Smooth muscle cell of the brain vasculature (primary cell): Measurements from ENCODE around the gene SEC14L5.

Experiments used
- DNase-seq: peaks from one replicate; pipeline ENCODE4 v3.0.0-alpha.2; 2012; ENCODE audit warnings: low read depth, low spot score

Gene SEC14L5

DNA sequence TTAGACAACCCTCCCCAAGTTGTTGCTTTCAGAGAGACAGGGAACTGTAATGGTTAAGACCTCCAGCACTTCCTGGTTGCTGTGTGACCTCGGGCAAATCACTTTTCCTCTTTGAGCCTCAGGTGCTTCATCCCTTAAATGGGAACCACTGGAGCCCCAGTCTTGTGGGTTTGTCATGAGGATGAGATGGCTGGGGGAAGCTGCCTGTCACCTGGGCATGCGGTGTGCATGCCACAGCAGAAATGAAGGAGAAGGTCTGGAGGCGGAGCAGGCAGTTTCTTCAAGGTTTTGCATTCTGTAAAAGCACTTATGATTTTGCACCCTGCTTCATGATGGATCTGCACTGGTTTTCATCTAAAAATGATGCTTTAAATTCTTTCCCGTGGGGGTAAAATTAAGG lies 53.5 kb downstream of the SEC14L5 start:
- no peak for DNase-seq

DNA sequence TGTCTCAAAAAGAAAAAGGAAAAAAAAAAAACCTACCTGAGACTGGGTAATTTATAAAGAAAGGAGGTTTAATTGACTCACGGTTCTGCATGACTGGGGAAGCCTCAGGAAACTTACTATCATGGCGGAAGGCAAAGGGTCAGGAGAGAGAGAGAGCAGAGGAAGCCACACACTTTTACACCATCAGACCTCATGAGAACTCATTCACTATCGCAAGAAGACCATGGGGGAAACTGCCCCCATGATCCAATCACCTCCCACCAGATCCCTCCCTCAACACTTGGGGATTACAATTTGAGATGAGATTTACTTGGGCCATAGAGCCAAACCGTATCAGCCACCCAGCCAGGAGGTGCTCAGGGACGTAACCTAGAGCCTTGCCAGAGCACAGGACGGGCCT lies 54.8 kb downstream of the SEC14L5 start:
- DNase-seq = no peak

DNA sequence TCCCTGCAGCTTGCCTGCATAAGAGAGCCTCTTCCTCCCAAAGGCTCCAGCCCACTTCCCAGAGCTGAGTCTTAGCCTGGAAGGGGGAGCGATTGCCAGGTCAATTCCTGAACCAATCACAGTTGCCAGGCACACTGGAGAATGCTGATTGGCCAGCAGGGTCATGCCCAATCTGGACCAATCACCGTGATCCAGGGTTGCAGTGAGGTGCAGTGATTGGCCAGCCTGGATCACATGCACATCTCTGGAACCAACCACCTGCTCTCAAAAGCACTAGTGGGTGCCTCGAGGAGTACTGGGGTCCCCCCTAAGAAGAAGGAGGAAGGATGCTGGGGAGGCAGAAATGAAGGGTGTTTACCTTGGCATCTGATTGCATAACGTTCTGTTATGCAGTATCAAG lies 57.2 kb downstream of the SEC14L5 start:
- no peak for DNase-seq

DNA sequence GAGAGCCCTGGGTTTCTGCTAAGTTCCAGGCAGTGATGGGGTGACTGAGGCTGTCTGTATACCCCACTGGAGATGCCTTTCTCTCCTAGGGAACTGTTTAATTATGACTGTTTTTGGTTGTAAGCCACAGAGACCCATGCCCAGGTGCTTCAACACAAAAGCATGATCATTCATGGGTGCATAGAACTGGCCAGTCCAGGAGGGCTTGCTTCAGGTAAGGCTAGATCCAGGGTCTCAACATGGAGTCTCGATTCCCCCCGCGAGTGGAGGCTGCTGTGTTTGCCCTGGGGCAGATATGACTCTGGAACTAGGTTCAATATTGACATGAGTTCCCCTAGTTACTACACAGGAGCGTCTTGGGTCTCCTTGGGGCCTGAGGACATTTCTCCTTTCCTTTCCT lies 57.8 kb downstream of the SEC14L5 start:
- no peak for DNase-seq

DNA sequence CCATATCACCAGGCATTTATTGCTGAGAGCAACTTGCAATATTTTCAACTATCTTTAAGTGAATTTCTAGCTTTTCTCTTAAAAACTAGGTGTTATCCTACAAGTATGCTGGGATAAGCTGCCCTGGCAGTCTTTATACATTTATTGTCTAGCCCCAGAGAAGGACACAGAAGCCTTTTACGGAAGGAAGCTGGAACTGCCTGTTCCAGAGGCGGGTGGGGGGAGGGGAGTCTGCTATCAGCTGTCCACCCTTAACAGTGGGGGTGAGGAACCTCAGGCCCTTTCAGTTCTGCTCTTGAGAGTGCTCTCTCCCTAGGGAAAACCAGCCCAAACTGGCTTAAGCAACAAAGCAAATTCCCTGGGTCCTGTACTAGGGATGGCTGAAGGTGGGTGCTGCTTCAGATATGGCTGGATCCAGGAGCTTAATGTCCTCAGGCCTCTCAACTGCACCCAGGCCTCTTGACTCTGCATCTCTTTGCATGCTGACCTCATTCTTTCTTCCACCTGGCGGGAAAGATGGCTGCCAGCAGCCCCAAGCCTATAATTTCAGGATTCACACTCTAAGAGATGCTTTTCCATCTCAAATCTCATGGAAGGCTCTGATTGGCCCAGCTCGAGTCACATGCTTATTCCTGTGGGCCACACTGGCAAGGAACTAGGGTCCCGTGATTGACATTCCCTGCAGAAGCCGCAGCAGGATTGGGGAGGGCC lies 59.0 kb downstream of the SEC14L5 start:
- DNase-seq = no peak

DNA sequence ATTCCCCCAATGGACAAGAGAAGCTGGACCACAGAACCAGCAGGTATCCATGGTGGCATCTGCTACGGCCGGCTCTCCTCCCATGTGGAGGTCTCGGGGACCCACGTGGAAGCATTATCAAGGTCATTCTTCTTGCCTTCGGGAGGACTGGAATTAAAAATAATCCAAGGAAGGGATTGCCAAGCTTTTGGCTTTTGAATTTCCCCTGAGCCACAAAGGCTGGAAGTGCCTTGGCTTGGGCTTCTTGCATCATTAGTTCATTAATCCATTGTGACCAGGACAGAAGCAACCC lies 59.5 kb downstream of the SEC14L5 start:
- no peak for DNase-seq

DNA sequence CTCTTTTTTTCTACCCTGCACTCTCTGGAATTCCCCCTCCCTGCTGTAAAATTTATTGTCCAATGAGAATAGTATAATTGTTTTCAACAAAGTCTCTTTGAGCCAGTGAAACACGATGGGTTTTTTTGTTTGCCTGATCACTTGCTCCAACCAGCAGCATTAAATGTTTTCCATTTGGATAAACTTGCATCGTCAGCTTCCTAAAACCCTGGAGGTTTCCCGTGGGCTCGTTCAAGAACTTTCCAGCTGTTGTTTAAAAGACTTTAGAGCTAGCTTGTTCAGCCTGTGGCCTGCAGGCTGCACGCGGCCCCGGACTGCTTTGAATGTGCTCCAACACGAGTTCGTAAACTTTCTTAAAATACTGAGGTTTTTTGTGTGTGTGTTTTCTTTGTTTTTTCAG lies 60.7 kb downstream of the SEC14L5 start:
- DNase-seq = no peak

DNA sequence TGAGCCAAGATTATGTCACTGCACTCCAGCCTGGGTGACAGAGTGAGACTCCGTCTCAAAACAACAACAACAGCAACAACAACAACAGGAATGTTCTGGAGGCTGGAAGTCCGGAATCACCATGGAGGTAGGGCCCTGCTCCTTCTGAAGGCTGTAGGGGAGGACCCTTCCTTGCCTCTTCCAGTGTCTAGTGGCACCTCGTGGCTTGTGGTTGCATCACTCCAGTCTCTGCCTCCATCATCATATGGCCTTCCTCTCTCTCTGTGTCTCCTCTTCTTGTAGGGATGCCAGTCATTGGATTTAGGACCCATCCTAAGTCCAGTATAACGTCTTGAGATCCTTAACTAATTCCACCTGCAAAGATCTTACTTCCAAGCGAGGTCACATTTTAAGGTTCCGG lies 61.6 kb downstream of the SEC14L5 start:
- DNase-seq = no peak

DNA sequence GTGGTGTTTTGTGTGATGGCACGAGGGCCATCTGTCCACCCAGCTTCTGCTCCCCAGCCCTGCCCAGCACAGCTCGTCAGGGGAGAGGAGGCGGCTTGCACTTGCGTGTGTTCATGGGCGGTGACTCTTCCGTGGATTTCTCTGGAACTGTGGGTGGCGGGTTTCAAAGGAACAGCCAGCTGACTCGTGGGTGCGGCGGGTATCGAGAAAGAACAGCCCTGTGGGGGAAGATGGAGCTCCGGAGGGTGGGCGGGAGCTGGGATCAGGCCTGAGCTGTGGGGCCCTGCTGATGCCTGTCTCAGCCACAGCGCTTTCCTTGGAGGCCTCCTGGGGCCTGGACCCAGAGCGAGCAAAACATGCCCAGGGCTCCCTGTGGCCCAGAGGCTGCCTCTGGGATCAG lies 62.4 kb downstream of the SEC14L5 start:
- no peak for DNase-seq

DNA sequence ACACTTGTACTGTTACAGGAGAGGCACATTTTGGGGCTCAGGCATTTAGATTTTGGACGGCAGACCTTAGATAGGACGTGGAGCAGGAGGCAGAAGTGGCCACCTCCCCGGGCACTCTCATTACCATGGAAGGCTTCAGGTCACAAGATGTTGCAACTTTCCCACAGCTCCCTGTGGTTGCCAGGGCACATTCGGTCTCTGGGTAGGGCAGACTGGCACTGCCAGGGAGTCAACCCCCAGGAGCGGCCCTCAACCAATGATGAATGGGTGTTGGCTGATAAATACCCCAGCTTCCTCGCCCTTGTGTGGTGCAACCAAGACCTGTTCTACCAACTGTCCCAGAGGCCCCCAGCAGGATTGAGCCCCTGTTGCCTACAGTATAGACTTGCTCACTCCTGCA lies 64.4 kb downstream of the SEC14L5 start:
- DNase-seq = no peak

DNA sequence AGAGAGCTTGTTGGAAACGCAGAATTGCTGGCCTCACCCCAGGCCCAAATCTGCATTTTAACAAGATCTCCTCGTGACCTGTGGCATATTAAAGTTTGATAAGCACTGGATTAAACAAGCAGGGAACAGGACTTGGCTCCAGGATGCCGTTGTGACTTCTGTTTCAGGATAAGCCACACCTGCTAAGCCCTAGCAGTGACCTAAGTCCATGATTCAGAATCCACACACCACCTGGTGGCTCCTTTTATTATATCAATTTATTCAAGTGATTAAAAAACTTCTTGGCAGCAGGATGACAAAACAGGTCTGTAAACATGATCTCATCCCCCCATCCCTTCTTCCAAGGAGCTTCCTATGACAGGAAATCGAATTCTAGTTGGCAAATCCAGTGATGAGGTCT lies 66.5 kb downstream of the SEC14L5 start:
- no peak for DNase-seq

DNA sequence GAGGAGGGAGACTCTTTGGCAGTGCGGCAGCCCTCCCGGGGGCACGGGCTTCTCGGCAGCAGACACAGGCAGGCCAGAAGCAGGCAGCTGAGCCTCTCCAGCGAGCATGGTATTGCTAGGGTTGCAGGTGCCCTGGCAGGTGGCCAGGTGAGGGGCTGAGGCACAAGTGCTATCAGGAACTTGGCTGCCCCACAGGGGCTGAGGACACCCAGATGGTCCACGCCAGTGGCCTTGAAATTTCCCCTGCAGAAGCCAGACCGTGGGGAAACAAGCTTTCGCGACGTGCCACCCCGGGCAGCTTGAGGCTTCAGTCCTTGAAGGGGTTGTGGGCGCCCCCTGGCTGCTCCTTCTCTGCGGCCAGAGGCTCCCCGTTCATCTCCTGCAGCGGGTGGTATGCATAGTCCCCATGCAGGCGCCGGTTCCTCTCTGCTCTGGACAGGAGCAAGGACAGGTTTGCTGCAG lies 67.1 kb downstream of the SEC14L5 start:
- no peak for DNase-seq

DNA sequence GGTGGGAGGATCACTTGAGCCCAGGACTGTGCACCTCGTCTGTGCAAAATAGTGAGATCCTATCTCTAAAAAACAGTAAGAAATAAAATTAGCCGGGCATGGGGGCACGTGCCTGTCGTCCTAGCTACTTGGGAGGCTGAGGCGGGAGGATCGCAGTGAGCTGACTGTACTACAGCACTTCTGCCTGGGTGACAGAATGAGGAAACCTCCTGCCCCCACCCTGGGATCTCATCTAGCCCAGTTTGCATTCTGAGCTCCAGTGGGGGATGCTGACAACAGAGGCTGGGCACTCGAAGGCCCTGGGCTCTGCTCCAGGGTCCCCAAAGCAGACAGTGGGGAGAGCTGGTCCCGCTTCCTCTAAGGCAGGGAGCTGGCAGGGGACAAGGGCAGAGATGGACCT lies 68.5 kb downstream of the SEC14L5 start:
- DNase-seq = no peak

DNA sequence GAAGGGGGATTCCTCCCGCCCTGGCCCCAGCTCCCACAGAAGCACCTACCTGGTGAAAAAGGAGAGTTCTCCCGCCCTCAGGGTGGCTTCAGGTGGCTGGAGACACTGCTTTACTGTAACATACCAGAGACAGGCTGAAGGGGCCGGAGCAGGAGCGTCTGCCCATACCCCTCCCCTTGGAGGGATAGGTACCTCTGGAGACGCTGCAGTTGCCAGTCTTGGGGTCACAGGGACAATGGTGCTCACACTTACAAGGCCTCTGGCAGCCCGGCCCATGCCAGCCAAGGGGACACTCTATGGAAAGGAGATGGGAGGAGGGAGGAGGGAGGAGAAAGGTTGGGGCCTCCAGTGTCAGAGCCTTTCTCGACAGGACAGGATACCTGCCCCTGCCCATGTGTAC lies 69.0 kb downstream of the SEC14L5 start:
- DNase-seq = no peak

DNA sequence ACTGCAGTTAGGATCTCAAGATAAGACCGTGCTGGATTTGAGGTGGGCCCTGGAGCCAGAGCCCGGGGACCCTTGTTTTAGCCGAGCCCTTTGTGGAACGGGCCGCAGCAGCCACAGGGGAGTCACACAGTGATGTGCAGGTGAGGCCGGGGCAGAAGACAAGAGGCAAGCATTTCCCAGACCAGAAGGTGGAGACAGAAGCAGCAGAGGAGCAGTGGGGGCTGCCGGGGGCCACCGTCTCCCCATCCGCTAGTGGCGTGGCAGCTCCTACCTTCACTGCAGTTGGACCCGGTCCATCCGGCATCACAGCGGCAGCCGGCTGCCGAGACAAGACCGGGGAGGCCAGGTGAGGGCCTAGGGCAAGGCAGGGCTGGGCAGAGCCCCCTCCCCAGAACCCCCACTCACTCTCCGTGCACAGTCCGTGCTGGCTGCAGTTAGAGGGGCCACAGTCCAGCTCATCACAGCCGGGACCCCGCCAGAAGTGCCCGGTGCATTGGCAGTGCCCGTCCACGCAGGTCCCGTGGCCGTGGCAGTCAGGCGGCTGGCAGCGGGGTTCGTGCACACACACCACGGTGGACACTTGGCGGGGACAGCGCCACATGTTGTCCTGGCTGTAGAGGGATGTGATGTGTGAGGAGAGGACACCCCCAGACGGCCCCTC lies 69.6 kb downstream of the SEC14L5 start:
- DNase-seq = no peak

DNA sequence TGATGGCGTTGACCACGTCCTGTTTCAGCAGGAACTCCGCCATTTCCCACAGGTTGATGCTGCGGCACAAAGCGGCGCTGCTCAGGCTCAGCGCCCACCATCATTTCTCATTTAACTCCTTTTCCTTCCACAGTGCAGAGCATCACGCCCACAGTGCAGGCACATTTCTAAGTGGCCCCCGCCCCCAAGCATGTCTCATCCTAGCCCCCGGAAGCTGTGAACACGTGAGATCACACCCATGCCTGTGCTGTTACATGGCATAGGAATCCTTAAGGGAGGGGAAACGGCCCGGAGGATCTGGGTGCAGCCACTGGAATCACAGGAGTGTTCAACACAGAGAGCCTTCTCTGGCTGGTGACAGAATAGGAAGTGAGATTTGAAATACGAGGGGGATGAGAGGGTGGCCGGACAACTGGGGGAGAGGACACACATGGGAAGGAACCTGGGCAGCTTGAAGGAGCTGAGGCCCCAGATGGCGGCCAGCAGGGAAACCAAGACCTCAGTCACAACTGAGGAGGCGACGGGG lies 70.9 kb downstream of the SEC14L5 start:
- DNase-seq = no peak

DNA sequence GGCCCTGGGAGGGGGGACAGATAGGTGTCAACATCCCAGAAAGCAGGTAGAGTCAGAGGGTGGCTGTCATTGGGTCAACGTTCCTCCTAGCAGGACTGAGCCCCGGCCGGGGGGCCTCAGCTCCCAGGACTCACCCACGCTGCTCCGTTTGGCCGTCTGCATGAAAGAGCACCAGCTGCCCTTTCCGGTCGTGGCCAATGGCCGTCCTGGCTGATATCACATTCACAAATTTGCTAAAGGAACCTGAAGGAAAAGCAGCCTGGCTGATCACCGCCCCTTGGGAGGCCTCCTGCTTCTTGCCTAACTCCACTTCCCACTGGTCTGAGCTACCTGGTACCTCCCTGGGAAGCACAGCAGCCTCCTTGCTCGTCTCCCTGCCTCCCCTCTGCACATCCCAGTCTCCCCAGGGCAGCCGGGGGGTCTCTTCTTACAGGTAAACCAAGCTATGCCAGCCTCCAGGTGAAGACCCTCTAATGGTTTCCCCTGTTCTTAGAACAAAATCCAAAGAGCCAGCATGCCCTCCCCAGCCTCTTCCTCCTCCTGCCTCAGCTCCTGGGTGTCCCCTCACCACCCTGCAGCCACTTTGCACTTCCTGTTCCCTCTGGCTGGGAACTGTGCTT lies 72.2 kb downstream of the SEC14L5 start:
- no peak for DNase-seq

DNA sequence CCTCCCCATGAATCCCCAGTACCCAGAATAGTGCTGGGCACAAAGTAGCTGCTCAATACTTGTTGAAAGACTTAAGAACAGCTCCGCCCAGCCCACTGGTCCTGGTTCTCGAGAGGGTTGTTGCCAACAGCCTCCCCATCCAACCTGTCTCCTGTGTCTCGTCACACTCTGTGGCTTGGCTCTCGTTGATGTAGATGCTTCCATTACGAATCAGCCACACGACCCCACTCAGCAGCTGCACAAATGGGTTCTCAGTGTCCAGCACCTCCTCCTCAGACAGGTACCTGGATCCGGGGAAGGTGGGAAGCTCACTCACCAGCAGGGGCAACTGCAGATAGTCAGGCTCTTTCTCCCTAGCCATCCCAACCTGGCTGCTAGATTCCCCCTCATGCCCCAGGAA lies 73.5 kb downstream of the SEC14L5 start:
- no peak for DNase-seq

DNA sequence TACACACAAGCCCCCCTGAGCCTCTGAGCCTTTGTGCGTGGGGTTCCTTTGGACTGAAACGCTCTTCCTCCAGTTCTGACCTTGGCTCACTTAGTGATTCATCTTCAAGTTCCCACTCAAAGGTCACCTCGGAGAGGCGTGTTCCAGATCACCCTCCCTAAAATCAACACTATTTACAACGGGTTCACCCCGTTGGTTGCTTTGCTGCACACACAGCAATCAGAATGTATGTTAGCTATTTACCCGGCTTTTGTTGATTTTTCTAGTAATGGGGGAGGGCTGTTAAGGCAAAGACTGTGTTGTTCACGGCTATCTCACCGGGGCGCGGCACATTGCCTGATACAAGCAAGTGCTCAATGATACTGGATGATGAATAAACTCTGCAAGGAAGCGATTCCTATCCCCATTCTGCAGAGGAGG lies 74.6 kb downstream of the SEC14L5 start:
- no peak for DNase-seq

DNA sequence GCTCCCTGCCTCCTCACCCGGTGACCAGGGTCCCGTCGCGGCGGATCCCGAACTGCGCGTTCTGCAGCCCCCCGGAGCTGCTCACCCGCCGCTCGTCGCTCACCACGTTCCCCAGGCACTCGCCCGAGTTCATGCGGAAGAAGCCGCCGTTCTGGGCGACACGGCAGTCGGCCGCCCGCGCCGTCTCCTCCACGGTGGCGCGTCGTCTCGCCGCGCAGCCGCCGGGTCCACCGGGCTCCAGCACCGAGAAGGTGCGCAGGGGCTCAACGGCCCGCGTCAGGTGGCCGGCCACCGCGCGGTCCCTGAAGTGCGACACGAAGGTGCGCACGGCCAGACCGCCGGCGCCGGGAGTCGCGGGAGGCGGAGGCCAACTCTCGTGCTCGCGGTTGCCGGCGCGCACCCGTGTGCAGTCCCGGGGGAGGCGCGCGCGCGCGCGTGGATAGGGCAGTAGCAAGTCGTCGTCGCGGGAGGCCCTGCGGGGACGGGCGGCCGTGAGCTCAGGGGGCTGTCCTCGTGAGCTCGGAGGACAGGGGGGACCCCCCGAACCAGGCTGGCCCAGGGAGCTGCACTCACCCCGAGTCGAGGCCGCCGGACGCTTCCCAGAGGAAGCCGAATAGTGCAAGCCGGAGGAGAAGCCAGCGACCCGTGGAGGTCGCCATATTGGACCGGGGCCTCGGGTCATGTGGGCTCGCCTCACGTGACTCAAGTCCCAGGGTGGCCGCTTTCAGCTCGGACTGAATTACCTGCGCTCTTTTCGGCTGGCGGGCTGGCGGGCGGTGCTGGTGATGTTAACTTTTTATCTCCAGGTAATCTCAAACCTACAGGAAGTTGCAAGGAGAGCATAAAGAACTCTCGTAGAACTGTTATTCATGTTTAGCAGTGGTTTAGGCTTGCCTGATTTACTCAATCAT lies 75.4 kb downstream of the SEC14L5 start, which contains the start of gene NAGPA:
TSS of gene NAGPA (minus strand) at position 680 of the 911 bp plus-strand sequence. CDS start at position 659, 21 bp downstream.
- peak; percentile 57 for DNase-seq

DNA sequence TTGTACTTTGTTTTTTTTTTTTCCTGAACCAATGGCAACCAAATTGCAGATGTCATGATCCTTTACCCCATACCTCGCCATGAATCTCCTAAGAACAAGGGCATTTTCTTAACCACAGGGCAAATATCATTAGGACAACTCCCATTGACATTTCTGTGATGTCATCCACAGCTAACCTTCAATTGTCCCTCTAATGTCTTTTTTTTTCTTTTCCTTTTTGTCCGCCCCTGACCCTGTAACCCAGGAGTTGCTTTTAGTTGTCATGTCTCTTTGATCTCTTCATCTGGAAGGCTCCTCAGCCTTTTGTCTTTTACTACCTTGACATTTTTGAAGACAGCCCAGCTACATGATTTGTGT lies 76.0 kb downstream of the SEC14L5 start:
- DNase-seq = no peak

DNA sequence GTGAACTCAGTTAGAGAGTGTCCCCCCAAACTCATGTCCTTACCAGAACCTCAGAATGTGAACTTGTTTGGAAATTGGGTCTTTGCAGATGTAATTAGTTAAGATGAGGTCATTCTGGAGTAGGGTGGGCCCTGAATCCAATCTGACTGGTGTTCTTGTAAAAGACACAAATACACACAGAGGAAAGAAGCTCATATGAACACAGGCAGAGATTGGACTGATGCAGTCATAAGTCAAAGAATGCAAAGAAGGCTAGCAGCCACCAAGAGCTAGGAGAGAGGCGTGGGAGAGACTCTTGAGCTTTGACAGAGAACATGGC lies 77.7 kb downstream of the SEC14L5 start:
- no peak for DNase-seq
